ENCODE measurements around the gene TBC1D22A. TPM values are rescaled to one million over a fixed set of nuclear protein-coding genes. Genes with fewer than 3 reads are reported as not detected.

TBC1D22A gene
- total RNA-seq, 1 experiment from 2014 or later: 14.3 TPM

- H3F3A ChIP-seq (ENCODE audit: low read length, unreplicated experiment): no peaks in the 10 kb centered on the region
- no peaks in the 10 kb centered on the region for H3K79me2 ChIP-seq (ENCODE audit: low read length)
- no peak overlapping the region for H3K27ac ChIP-seq (ENCODE audit: low read length)
- no peak overlapping the region for H3K4me3 ChIP-seq (ENCODE audit: low read length)
- no peak overlapping the region for H2AFZ ChIP-seq (ENCODE audit: low read length)
- H3K9ac ChIP-seq (ENCODE audit: low read length): no peak overlapping the region
- no peaks in the 10 kb centered on the region for H4K20me1 ChIP-seq (ENCODE audit: low read length)
- ATAC-seq: no peak
- ChIA-PET CTCF (no interaction called here), POLR2A (ENCODE audit: unreplicated experiment) (no interaction called here)
- intact Hi-C loops (cut with micrococcal nuclease): no loop called here
- no peak for DNase-seq
- BruUV-seq (replicated peaks): no TSS peak
- no peaks in the 10 kb centered on the region for H3K9me2 ChIP-seq (replicated peaks; ENCODE audit: low read length)
- no peaks in the 10 kb centered on the region for H3K9me3 ChIP-seq (ENCODE audit: low read length)
- TF ChIP-seq EZH2phosphoT487 (IDR thresholded peaks at IDR 0.05; ENCODE audit: borderline replicate concordance, low read length): no peak
- TF ChIP-seq EZH2 (IDR thresholded peaks at IDR 0.05; ENCODE audit: low read length, unreplicated experiment): no peak
- no peak for TF ChIP-seq CTCF (conservative IDR thresholded peaks at IDR 0.05; ENCODE audit: low read depth, low read length)
- H3K4me2 ChIP-seq (ENCODE audit: low read length): no peak overlapping the region
- H3K27me3 ChIP-seq (ENCODE audit: low read length): no peaks in the 10 kb centered on the region
- H3K4me1 ChIP-seq (ENCODE audit: insufficient read depth, low read length): no peaks in the 10 kb centered on the region
- no peaks in the 10 kb centered on the region for H3K36me3 ChIP-seq (ENCODE audit: low read depth, low read length)
Measured at GRCh38 chr22:47123006-47123826, 360.8 kb downstream of the TBC1D22A start.

- H4K20me1 ChIP-seq (ENCODE audit: low read length): no peaks in the 10 kb centered on the region
- no TSS peak for BruUV-seq (replicated peaks)
- H2AFZ ChIP-seq (ENCODE audit: low read length): no peak overlapping the region
- ChIA-PET CTCF (no interaction called here), POLR2A (ENCODE audit: unreplicated experiment) (no interaction called here)
- H3K9me2 ChIP-seq (replicated peaks; ENCODE audit: low read length): no peaks in the 10 kb centered on the region
- no peak for DNase-seq
- H3K27me3 ChIP-seq (ENCODE audit: low read length): no peaks in the 10 kb centered on the region
- H3K36me3 ChIP-seq (ENCODE audit: low read depth, low read length): no peaks in the 10 kb centered on the region
- H3K4me1 ChIP-seq (ENCODE audit: insufficient read depth, low read length): no peaks in the 10 kb centered on the region
- H3K9ac ChIP-seq (ENCODE audit: low read length): no peak overlapping the region
- no peak for ATAC-seq
- H3K79me2 ChIP-seq (ENCODE audit: low read length): no peaks in the 10 kb centered on the region
- no peaks in the 10 kb centered on the region for H3K9me3 ChIP-seq (ENCODE audit: low read length)
- no peak overlapping the region for H3K27ac ChIP-seq (ENCODE audit: low read length)
- H3F3A ChIP-seq (ENCODE audit: low read length, unreplicated experiment): no peaks in the 10 kb centered on the region
- intact Hi-C loops (cut with micrococcal nuclease): no loop called here
- no peak overlapping the region for H3K4me2 ChIP-seq (ENCODE audit: low read length)
- TF ChIP-seq CTCF (conservative IDR thresholded peaks at IDR 0.05; ENCODE audit: low read depth, low read length): no peak
- TF ChIP-seq EZH2phosphoT487 (IDR thresholded peaks at IDR 0.05; ENCODE audit: borderline replicate concordance, low read length): no peak
- TF ChIP-seq EZH2 (IDR thresholded peaks at IDR 0.05; ENCODE audit: low read length, unreplicated experiment): no peak
- H3K4me3 ChIP-seq (ENCODE audit: low read length): no peak overlapping the region
Measured at GRCh38 chr22:47123827-47124442, 361.5 kb downstream of the TBC1D22A start.

GRCh38 chr22:47124451-47124881 lies 362.0 kb downstream of the TBC1D22A start:
- ChIA-PET POLR2A (ENCODE audit: unreplicated experiment) (no interaction called here), CTCF (no interaction called here)
- no peaks in the 10 kb centered on the region for H3K27me3 ChIP-seq (ENCODE audit: low read length)
- no peaks in the 10 kb centered on the region for H3K9me3 ChIP-seq (ENCODE audit: low read length)
- no peak overlapping the region for H3K4me2 ChIP-seq (ENCODE audit: low read length)
- DNase-seq (no peak), ATAC-seq (no peak)
- H3K9ac ChIP-seq (ENCODE audit: low read length): no peak overlapping the region
- TF ChIP-seq EZH2 (IDR thresholded peaks at IDR 0.05; ENCODE audit: low read length, unreplicated experiment): no peak
- no peak for TF ChIP-seq CTCF (conservative IDR thresholded peaks at IDR 0.05; ENCODE audit: low read depth, low read length)
- no peak for TF ChIP-seq EZH2phosphoT487 (IDR thresholded peaks at IDR 0.05; ENCODE audit: borderline replicate concordance, low read length)
- H3K36me3 ChIP-seq (ENCODE audit: low read depth, low read length): no peaks in the 10 kb centered on the region
- no peaks in the 10 kb centered on the region for H4K20me1 ChIP-seq (ENCODE audit: low read length)
- peaks cover 2% of the 10 kb centered on the region for H3K4me1 ChIP-seq (ENCODE audit: insufficient read depth, low read length)
- H3K9me2 ChIP-seq (replicated peaks; ENCODE audit: low read length): no peaks in the 10 kb centered on the region
- BruUV-seq (replicated peaks): no TSS peak
- H3K4me3 ChIP-seq (ENCODE audit: low read length): no peak overlapping the region
- H2AFZ ChIP-seq (ENCODE audit: low read length): no peak overlapping the region
- intact Hi-C loops (cut with micrococcal nuclease): no loop called here
- no peak overlapping the region for H3K27ac ChIP-seq (ENCODE audit: low read length)
- H3F3A ChIP-seq (ENCODE audit: low read length, unreplicated experiment): peaks cover 1% of the 10 kb centered on the region
- H3K79me2 ChIP-seq (ENCODE audit: low read length): no peaks in the 10 kb centered on the region

Data from PC-3 (cell line).